Tibial nerve (tissue), 3 donors: ENCODE results near the gene SPDYE2B.
"Not testable (repeated sequence)": the region's sequence is repeated elsewhere in the genome, so short reads cannot be mapped to it uniquely, and the experiment has no call there.

Source experiments
- POLR2A ChIP-seq, 2 donors: fragments of 450-650 bp; IDR thresholded peaks; one replicate each; pipeline ENCODE4 v1.6.1; 2017; ENCODE audit warnings: antibody characterized with exemption in 2 of 2, mild to moderate bottlenecking in 2 of 2, moderate library complexity in 2 of 2
- TF ChIP-seq, protein P1 (sequence below), 5 experiments: fragments of 200-600 bp in 3 of 5; fragments of 450-650 bp in 2 of 5; sonication (generic) in 3 of 5; IDR thresholded peaks; one replicate each; pipeline ENCODE4 v1.5.1; 2016 to 2019; ENCODE audit warnings: antibody characterized with exemption in 5 of 5, mild to moderate bottlenecking in 3 of 5, moderate library complexity in 2 of 5

DNA sequence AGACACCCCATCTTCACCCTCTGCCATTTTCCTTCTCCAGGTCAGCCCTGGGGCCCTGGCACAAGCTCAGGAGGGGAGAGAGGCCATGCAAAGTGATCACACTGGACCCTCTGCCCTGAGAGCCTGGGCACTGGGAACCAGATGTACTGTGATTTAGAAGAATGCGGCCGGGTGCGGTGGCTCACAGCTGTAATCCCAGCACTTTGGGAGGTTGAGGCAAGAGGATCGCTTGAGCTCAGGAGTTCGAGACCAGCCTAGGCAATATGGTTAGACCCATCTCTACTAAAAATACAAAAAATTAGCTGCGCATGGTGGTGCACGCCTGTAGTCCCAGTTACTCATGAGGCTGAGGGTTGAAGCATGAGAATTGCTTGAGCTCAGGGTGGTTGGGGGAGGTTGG, 2.3 kb upstream of the SPDYE2B start:
- TF ChIP-seq, protein P1, sequence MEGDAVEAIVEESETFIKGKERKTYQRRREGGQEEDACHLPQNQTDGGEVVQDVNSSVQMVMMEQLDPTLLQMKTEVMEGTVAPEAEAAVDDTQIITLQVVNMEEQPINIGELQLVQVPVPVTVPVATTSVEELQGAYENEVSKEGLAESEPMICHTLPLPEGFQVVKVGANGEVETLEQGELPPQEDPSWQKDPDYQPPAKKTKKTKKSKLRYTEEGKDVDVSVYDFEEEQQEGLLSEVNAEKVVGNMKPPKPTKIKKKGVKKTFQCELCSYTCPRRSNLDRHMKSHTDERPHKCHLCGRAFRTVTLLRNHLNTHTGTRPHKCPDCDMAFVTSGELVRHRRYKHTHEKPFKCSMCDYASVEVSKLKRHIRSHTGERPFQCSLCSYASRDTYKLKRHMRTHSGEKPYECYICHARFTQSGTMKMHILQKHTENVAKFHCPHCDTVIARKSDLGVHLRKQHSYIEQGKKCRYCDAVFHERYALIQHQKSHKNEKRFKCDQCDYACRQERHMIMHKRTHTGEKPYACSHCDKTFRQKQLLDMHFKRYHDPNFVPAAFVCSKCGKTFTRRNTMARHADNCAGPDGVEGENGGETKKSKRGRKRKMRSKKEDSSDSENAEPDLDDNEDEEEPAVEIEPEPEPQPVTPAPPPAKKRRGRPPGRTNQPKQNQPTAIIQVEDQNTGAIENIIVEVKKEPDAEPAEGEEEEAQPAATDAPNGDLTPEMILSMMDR (IDR thresholded peaks at IDR 0.05) = not testable (repeated sequence)
- TF ChIP-seq POLR2A (IDR thresholded peaks at IDR 0.05) = not testable (repeated sequence)
